DMS53 treated with DMSO at 0.1 percent for 48 hours (cell line): ENCODE measurements around the gene HYAL3.

Experiments
- DNase-seq: peaks from one replicate; lab custom pipeline; 2025; ENCODE audit not compliant: unreplicated experiment; lab: John Stamatoyannopoulos, UW

The HYAL3 gene

GRCh38 chr3:50330330-50330729 is 31.1 kb upstream of the HYAL3 start:
- no peak for DNase-seq

GRCh38 chr3:50327943-50328691 is 28.9 kb upstream of the HYAL3 start, which contains the start of gene TUSC2:
TUSC2 (minus strand) TSS chr3:50328223; CDS start chr3:50328099, 124 bp downstream.
- peak; percentile 56 for DNase-seq

DNA sequence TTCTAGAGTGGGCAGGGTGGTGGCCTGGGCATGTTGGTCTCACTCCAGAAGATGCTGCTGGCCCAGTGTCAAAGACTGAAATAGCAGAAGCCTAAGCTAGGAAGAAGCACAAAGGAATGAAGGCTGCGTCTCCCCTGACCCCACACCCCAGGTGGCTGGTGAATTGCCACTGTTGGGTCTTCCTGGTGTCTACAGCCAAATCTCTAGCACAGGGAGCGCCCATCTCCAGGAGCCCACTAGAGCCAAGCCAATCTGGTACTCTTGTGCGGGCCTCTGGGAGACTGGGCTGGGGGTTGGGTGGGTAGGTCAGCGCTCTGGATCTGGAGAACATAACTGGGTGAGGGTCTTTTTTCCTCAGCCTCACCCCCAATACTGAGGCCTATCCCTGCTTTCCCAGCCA is 27.9 kb upstream of the HYAL3 start:
- DNase-seq: no peak

- no peak for DNase-seq
Observed at GRCh38 chr3:50326182-50326541, 27.0 kb upstream of the HYAL3 start.

DNA sequence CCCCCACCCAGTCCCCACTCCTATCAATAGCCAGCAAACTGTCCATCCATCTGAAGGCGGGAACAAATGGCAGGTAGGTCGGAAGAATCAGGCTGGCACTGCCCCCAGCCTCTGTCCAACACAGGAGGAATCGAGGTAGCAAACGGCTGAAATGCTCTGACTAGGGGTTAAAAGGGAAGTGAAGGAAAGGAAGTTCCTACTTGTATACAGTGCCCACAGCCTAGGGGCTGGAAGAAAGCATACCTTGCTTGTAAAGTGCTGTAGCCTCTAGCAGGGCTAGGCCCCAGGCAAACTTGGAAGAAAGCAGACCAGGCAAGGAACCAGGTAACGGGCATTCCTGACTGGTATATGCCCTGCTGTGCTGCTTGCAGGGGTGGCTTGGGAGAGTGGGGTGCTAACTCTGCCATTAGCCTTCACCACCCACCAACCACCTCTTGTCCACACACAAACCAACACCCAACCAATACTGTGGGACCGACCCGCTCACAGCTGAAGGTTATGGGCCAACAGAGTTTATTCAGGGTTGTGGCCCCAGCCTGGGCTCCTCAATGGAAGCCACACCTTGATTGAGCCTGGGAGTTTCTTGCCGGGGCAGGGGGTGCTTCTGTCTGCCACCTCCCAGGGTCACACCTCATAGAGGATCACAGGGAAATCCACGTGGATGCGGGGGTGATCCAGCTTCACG is 26.4 kb upstream of the HYAL3 start:
- no peak for DNase-seq

DNA sequence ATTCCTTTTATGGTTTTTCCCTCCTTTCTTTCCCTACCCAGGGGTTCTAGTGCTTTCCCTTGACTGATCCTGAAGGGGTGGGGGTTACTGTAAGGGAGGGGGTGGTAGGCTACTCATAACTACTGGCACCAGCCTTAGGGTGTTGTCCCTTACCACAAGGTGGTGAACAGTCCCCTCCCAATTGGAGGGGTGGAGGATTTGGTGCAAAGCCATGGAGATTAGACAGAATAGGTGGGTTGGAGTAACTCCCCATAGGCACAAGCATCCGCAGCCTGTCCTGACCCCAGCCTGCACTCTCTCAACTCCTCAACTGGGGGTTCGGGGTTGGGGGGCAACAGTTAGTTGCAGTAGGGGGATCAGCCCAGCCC is 25.9 kb upstream of the HYAL3 start:
- no peak for DNase-seq

GRCh38 chr3:50324351-50325112 is 25.3 kb upstream of the HYAL3 start:
- DNase-seq: no peak

GRCh38 chr3:50323614-50324199 is 24.5 kb upstream of the HYAL3 start:
- DNase-seq: no peak

- DNase-seq: no peak
Observed at GRCh38 chr3:50323092-50323600, 23.9 kb upstream of the HYAL3 start.

- DNase-seq: no peak
Observed at GRCh38 chr3:50322386-50323091, 23.3 kb upstream of the HYAL3 start, which contains the start of gene HYAL2. HYAL2 (minus strand) TSS chr3:50322745; CDS start chr3:50320489, 2,256 bp downstream.

GRCh38 chr3:50322115-50322385 is 22.8 kb upstream of the HYAL3 start:
- no peak for DNase-seq

DNA sequence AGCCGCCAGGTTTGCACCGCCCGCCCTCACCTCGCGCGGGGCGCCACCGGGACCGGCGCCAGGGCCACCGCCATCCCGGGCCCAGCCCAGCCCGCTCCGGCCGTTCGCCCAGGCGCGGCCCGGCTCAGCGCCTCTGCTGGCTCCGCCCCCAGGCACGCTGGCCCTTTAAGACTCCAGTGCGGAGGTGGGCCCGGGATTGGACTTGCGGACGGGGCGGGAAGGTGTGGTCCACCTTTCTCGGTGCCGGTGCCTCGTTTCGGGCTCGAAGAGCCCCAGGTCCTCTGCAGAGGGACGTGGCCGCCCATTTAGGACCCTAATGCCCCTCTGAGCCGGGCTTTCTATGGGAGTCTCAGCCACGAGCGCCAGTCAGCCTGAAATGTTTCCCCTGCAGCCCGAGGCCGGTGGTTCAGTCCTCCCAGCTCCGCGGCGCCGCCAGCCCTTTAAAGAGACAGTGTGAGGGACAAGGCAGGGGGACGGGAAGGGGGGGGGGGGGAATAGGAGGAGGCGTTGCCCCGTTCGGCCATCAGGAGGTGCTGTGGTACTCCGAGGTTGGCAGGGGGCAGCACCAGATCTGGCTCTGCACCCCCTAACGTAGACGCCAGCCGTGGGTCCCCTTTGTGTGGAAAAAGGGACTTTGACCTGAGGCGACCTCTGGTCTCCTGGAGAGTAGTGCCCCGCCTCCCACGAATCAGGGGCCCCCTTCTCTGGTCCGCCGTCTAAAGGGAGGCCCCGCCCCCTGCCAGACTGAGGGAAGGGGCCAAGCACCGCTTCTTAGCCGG is 22.3 kb upstream of the HYAL3 start:
- peak; percentile 44 for DNase-seq

GRCh38 chr3:50320853-50321335 is 21.7 kb upstream of the HYAL3 start:
- no peak for DNase-seq

DNA sequence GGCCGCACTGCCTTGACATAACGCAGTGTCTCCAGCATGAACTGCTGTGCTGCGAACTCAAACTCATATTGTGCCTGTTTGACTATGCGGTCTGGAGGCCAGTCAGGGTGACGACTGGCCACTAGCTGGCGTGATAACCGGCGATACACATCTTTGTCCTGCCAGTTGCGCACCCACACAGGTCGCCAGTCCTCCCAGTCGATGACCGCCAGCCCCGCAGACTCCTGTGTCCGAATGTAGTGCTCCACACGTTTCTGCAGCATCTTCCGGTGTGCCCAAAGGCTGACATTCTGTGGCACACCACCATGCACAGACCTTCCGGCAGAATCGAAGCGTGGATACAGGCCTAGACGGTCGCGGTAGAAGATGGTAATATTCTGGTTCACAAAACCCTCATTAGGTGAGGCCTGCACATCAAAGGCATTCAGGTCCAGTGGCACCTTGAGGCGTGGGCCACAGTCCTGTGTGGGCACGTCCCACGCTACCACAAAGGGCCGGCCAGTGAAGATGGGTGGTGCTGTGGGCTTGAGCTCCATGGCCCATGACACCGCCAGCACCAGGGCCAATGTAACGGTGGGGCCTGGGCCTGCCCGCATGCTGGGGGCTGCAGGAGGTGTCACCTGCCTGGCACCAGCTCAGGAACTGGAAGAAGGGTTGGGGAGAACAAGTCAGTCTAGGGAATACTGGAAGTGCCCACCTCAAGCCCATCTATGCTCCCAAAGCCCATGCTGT is 20.9 kb upstream of the HYAL3 start:
- DNase-seq: no peak

GRCh38 chr3:50319181-50319893 is 20.1 kb upstream of the HYAL3 start:
- no peak for DNase-seq

DNA sequence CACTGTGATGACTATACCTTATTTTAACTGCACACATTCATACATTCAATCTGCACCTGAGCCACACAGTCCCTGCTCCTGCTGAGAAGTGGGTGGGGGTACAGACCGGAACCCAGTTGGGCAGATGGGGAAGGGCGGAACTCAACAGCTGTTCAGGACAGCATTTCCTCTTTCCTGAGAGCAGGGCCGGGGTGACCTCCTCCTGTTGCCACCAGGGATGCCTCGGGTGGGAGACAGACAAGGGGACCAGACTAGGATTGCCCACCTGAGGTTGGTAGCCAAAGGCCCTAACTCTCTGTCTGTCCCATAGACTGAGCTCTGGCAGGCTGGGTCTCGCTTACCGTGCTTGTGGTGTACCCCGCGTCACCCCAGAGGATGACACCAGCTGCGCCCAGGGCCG is 19.4 kb upstream of the HYAL3 start:
- DNase-seq: no peak

DNA sequence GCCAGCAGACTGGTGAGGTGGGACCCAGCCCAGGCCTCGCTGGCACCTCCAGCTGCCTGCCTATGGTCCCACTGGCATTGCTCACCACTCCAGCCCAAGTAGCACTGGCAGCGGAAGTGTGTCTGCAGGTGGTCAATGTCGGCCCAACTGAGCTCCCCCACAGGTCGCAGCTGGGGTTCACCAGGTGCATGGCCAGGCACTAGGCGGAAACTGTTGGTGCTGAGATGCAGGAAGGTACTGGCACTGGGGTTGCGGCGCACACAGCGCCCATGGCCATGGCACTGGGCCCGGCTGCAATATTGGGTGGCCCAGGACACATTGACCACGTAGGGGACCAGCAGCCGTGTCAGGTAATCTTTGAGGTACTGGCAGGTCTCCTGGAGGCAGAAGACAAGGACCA is 19.0 kb upstream of the HYAL3 start:
- DNase-seq: no peak

- DNase-seq: no peak
Observed at GRCh38 chr3:50317300-50317699, 18.1 kb upstream of the HYAL3 start.
